K562 (cell line): ENCODE data around the gene C1orf87. TPM values are rescaled to one million over a fixed set of nuclear protein-coding genes. Genes with fewer than 3 reads are reported as not detected.

Experiments
- ATAC-seq: fragments of 200-7000 bp; cut with Tn5 transposase; 3 replicates; pipeline ENCODE4 v1.9.1; 2020; ENCODE audit warnings: moderate library complexity
- BruUV-seq: library from RNA; stranded (reverse); fragments of 400-500 nt; replicated peaks from 2 replicates; lab custom pipeline; 2021; lab: Mats Ljungman, UMichigan
- CTCF ChIA-PET: fragments of 300-600 bp; formaldehyde crosslinking; extraction: SDS; loops from one replicate; lab custom pipeline; 2021; ENCODE audit warnings: low intra/inter-chr PET ratio; lab: Yijun Ruan, JAX
- POLR2A ChIA-PET: fragments of 300-600, 350-650 bp; sonication (Branson Sonifier 250); formaldehyde crosslinking; extraction: SDS; loops from one replicate; lab custom pipeline; 2021; ENCODE audit warnings: antibody characterized with exemption, inconsistent platforms; lab: Yijun Ruan, JAX
- DNase-seq, 4 experiments: peaks; one replicate each; pipeline versions ENCODE4 v3.0.0 to v3.0.0-alpha.2; 2011 to 2018; ENCODE audit warnings: low spot score in 3 of 4, mixed read lengths in 3 of 4; ENCODE audit errors: extremely low read depth in 1 of 4
- FAIRE-seq: peaks from 2 replicates; lab custom pipeline; 2011; peaks lifted over from hg19 to GRCh38; lab: Jason Lieb, UNC
- H2AFZ ChIP-seq: 2 replicates; pipeline ENCODE4 v1.6.0; 2011; ENCODE audit warnings: low read depth, low read length, control low read depth, inconsistent platforms
- H3K27ac ChIP-seq: fragments of 200-600 bp; 3 replicates; pipeline ENCODE4 v1.8.0; 2011; ENCODE audit warnings: low read depth, mild to moderate bottlenecking, control low read depth, inconsistent platforms, low read length, moderate library complexity, mixed read lengths; ENCODE audit errors: extremely low read depth
- H3K27me3 ChIP-seq, 2 experiments: fragments of 300-600 bp in 1 of 2; 2 replicates in 1 of 2; 3 replicates in 1 of 2; pipeline versions ENCODE4 v1.6.0 to v1.8.0; 2011; ENCODE audit warnings: inconsistent platforms in 2 of 2, low read length in 2 of 2, mild to moderate bottlenecking in 1 of 2, mixed read lengths in 1 of 2, moderate library complexity in 1 of 2; ENCODE audit not compliant: control insufficient read depth in 2 of 2, insufficient read depth in 2 of 2
- H3K36me3 ChIP-seq: fragments of 300-600 bp; 3 replicates; pipeline ENCODE4 v1.8.0; 2011; ENCODE audit warnings: mild to moderate bottlenecking, low read length, inconsistent platforms; ENCODE audit not compliant: control insufficient read depth, insufficient read depth
- H3K4me1 ChIP-seq, 2 experiments: fragments of 200-600 bp in 1 of 2; replicated peaks in 1 of 2; 2 replicates in 1 of 2; 3 replicates in 1 of 2; pipeline versions ENCODE4 v1.5.1 to v1.8.0; 2011; ENCODE audit warnings: inconsistent platforms in 2 of 2, low read length in 2 of 2, mild to moderate bottlenecking in 1 of 2, mixed read lengths in 1 of 2, moderate library complexity in 1 of 2; ENCODE audit not compliant: control insufficient read depth in 2 of 2, insufficient read depth in 2 of 2
- H3K4me2 ChIP-seq: 2 replicates; pipeline ENCODE4 v1.6.1; 2011; ENCODE audit warnings: low read length, control low read depth, inconsistent platforms, mixed read lengths; ENCODE audit not compliant: insufficient read depth
- H3K4me3 ChIP-seq: fragments of 200-600 bp; sonication (generic), shearing (Covaris generic); 2 replicates; pipeline ENCODE4 v1.5.1; 2016; ENCODE audit warnings: control low read depth, inconsistent platforms
- H3K79me2 ChIP-seq: fragments of 200-600 bp; 3 replicates; pipeline ENCODE4 v1.8.0; 2011; ENCODE audit warnings: low read length, inconsistent platforms; ENCODE audit not compliant: control insufficient read depth, insufficient read depth
- H3K9ac ChIP-seq, 2 experiments: 2 replicates each; pipeline versions ENCODE4 v1.6.0 to v1.6.1; 2011; ENCODE audit warnings: low read depth in 2 of 2, low read length in 2 of 2, control low read depth in 1 of 2, inconsistent platforms in 1 of 2, mild to moderate bottlenecking in 1 of 2, mixed read lengths in 1 of 2; ENCODE audit not compliant: insufficient read depth in 1 of 2
- H3K9me1 ChIP-seq: one replicate; pipeline ENCODE4 v1.6.0; 2011; ENCODE audit warnings: inconsistent platforms, mild to moderate bottlenecking, low read length, moderate library complexity; ENCODE audit not compliant: control insufficient read depth, insufficient read depth
- H3K9me3 ChIP-seq: replicated peaks from 2 replicates; pipeline ENCODE4 v1.5.1; 2011; ENCODE audit warnings: low read depth, low read length, inconsistent platforms; ENCODE audit not compliant: control insufficient read depth, insufficient read depth
- H4K20me1 ChIP-seq: replicated peaks from 2 replicates; pipeline ENCODE4 v1.6.1; 2011; ENCODE audit warnings: low read length, inconsistent platforms, mixed read lengths; ENCODE audit not compliant: control insufficient read depth, insufficient read depth
- ADNP ChIP-seq: fragments of 200-800 bp; sonication (Bioruptor generic); IDR thresholded peaks from 2 replicates; pipeline ENCODE4 v1.6.1; 2016; ENCODE audit warnings: missing genetic modification characterization, missing compliant biosample characterization
- CTBP1 ChIP-seq: fragments of 450-650 bp; IDR thresholded peaks from 2 replicates; pipeline ENCODE4 v1.6.1; 2016; ENCODE audit warnings: borderline replicate concordance
- DEAF1 ChIP-seq: fragments of 450-650 bp; formaldehyde crosslinking; IDR thresholded peaks from 2 replicates; pipeline ENCODE4 v1.4.0; 2020; ENCODE audit warnings: mild to moderate bottlenecking, moderate library complexity
- ELF1 ChIP-seq: fragments of 200-800 bp; sonication (Bioruptor generic); IDR thresholded peaks from 2 replicates; pipeline ENCODE4 v1.6.1; 2016; ENCODE audit warnings: missing genetic modification characterization, missing compliant biosample characterization
- HDAC3 ChIP-seq: fragments of 450-650 bp; IDR thresholded peaks from 2 replicates; pipeline ENCODE4 v1.6.1; 2018; ENCODE audit warnings: borderline replicate concordance, mild to moderate bottlenecking, moderate library complexity; ENCODE audit not compliant: partially characterized antibody
- HMG20B ChIP-seq: fragments of 250-450 bp; sonication (Bioruptor Pico); IDR thresholded peaks from 2 replicates; pipeline ENCODE4 v1.5.0; 2021; ENCODE audit warnings: mild to moderate bottlenecking
- HNRNPLL ChIP-seq: fragments of 200-400 bp; formaldehyde crosslinking; IDR thresholded peaks from 2 replicates; pipeline ENCODE4 v1.6.1; 2017; ENCODE audit warnings: low read length, low read depth, mild to moderate bottlenecking; ENCODE audit not compliant: poor library complexity, severe bottlenecking
- NFRKB ChIP-seq: fragments of 450-650 bp; IDR thresholded peaks from 2 replicates; pipeline ENCODE4 v1.6.1; 2016; ENCODE audit warnings: low read depth
- POLR2AphosphoS5 ChIP-seq: IDR thresholded peaks from 2 replicates; pipeline ENCODE4 v1.6.1; 2011; ENCODE audit warnings: mild to moderate bottlenecking, low read depth, low read length, moderate library complexity; ENCODE audit not compliant: control insufficient read depth, insufficient read depth
- SMARCA4 ChIP-seq: fragments of 450-650 bp; IDR thresholded peaks from 2 replicates; pipeline ENCODE4 v1.6.1; 2016
- YBX1 ChIP-seq: fragments of 450-650 bp; IDR thresholded peaks from 2 replicates; pipeline ENCODE4 v1.7.1; 2016; ENCODE audit warnings: mild to moderate bottlenecking
- ZNF134 ChIP-seq: fragments of 250-450 bp; sonication (Bioruptor Pico); conservative IDR thresholded peaks from 2 replicates; pipeline ENCODE4 v1.4.0; 2020
- ZNF224 ChIP-seq: sonication (generic); formaldehyde crosslinking; IDR thresholded peaks from 2 replicates; pipeline ENCODE4 v1.8.0; 2022; ENCODE audit warnings: mild to moderate bottlenecking, missing genetic modification reagents
- ZNF253 ChIP-seq: fragments of 250-450 bp; sonication (Bioruptor Pico); conservative IDR thresholded peaks from 2 replicates; pipeline ENCODE4 v1.6.1; 2021; ENCODE audit warnings: mild to moderate bottlenecking
- ZNF699 ChIP-seq: fragments of 250-450 bp; sonication (Bioruptor Pico); IDR thresholded peaks from 2 replicates; pipeline ENCODE4 v1.8.0; 2021; ENCODE audit warnings: mild to moderate bottlenecking, moderate library complexity; ENCODE audit not compliant: insufficient replicate concordance
- WGBS: fragments of 100-300 bp; shearing (Covaris generic); methylation state at CpG from one replicate; pipeline ENCODE4 v1.1.6; 2016; ENCODE audit warnings: low coverage, mixed read lengths; ENCODE audit not compliant: insufficient coverage; ENCODE audit errors: missing lambda C conversion rate; 5-methylcytosine and 5-hydroxymethylcytosine counted together
- in situ Hi-C: fragments of 300-500 bp; cut with MboI; formaldehyde crosslinking; loops from 4 replicates; pipeline ENCODE4 v1.15.0; 2018; ENCODE audit warnings: inconsistent platforms, mixed read lengths
- intact Hi-C: fragments of 100-400 bp; cut with micrococcal nuclease; formaldehyde crosslinking; loops from 2 replicates; pipeline ENCODE4 v1.14.2; 2022
- polyA plus RNA-seq, 8 experiments: library from polyadenylated mRNA; depleted of rRNA in 4 of 8; stranded (reverse) in 5 of 8; unstranded in 3 of 8; fragments of >200 nt; fragmentation: Nextera tagmentation in 2 of 8; fragmentation: Illumina TruSeq in 1 of 8; extraction: Ambion mirVana in 2 of 8; extraction: Trizol in 1 of 8; gene quantifications; 2 replicates each; pipeline versions ENCODE4 v1.2.1 to v1.2.3, GENCODE V29; 2011 to 2014; ENCODE audit warnings: inconsistent platforms in 1 of 8, missing spikeins in 1 of 8
- total RNA-seq, 7 experiments: library from RNA; depleted of rRNA in 6 of 7; stranded (reverse); fragments of >200 nt in 6 of 7; fragmentation: Illumina TruSeq in 2 of 7; extraction: Trizol in 2 of 7; gene quantifications; 2 replicates each; pipeline versions ENCODE4 v1.2.1 to v1.2.3, GENCODE V29; 2011 to 2021; ENCODE audit warnings: low replicate concordance in 1 of 7
- TF ChIP-seq, protein P1 (sequence below): conservative IDR thresholded peaks from 2 replicates; pipeline ENCODE4 v1.6.1; 2011; ENCODE audit warnings: low read depth, mild to moderate bottlenecking, low read length; ENCODE audit not compliant: control insufficient read depth

Gene C1orf87
- total and polyA plus RNA-seq, 9 of the 15 experiments (the other 6 are each of a cell fraction or from before 2014, with no cell fraction given): not detected

- no peaks in the 10 kb centered on the region for H3K36me3 ChIP-seq
- no peaks in the 10 kb centered on the region for H3K9me3 ChIP-seq
- no peak overlapping the region for H3K27ac ChIP-seq
- no peak for FAIRE-seq
- intact Hi-C loops (no loop called here), in situ Hi-C loops (no loop called here)
- H3K27me3 ChIP-seq: no peaks in the 10 kb centered on the region
- H3K4me1 ChIP-seq: no peaks in the 10 kb centered on the region
- no peak for ATAC-seq
- no peak overlapping the region for H3K9ac ChIP-seq
- H3K4me2 ChIP-seq: no peak overlapping the region
- no peaks in the 10 kb centered on the region for H3K9me1 ChIP-seq
- no peak for DNase-seq
- 2% methylated on average over 4 of the region's 4 CpGs for WGBS
- CTCF ChIA-PET: no interaction called here
- H3K79me2 ChIP-seq: no peaks in the 10 kb centered on the region
- no peaks in the 10 kb centered on the region for H4K20me1 ChIP-seq
- TF ChIP-seq YBX1 (no peak), SMARCA4 (no peak), ZNF134 (no peak), ZNF224 (CRISPR knock-in tag) (no peak), ZNF699 (no peak), HMG20B (CRISPR knock-in tag) (no peak), ADNP (no peak)
- H3K4me3 ChIP-seq: no peak overlapping the region
- POLR2A ChIA-PET: no interaction called here
- BruUV-seq: no TSS peak
- H2AFZ ChIP-seq: no peak overlapping the region
These were observed 44.5 kb upstream of the C1orf87 start for GRCh38 chr1:60118085-60118484.

DNA sequence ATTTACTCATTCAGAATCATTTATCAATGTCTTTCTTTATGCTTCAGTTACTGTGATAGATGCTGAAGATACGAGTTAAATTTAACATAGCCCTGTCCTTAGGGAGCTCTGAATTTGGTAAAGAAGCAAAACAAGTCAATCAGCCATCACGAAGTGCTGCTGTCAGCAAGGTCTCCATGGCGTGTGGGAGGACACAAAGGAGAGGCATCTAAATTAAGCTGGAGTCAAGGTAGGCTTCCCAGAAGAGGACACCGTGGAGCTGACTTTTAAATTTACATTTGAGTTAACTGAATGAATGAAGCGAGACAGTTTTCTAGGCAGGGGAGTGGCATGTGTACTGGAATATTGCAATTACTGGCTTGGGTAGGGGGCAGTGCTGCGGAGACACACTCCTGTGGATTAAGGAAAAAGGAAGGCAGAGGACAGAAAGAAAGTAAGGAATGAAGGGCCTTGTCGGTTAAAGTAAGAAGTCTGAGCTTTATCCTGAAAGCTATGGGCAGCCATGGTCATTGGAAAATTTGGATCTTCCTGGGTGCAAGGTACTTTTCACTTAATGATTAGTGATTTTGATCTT is 41.3 kb upstream of the C1orf87 start:
- no peak for DNase-seq
- Histone ChIP-seq H3K9me3 (no peaks in the 10 kb centered on the region), H3K27me3 (no peaks in the 10 kb centered on the region), H3K27ac (no peak overlapping the region), H3K79me2 (no peaks in the 10 kb centered on the region), H3K4me1 (no peaks in the 10 kb centered on the region), H3K9ac (no peak overlapping the region), H4K20me1 (no peaks in the 10 kb centered on the region), H3K4me2 (no peak overlapping the region), H2AFZ (no peak overlapping the region), H3K4me3 (no peak overlapping the region), H3K36me3 (no peaks in the 10 kb centered on the region), H3K9me1 (no peaks in the 10 kb centered on the region)
- CTCF ChIA-PET: no interaction called here
- intact Hi-C loops: no loop called here
- POLR2A ChIA-PET: no interaction called here
- ATAC-seq: no peak
- 2% methylated on average over 7 of the region's 7 CpGs for WGBS
- in situ Hi-C loops: no loop called here
- BruUV-seq: no TSS peak
- FAIRE-seq: no peak
- TF ChIP-seq, protein P1, sequence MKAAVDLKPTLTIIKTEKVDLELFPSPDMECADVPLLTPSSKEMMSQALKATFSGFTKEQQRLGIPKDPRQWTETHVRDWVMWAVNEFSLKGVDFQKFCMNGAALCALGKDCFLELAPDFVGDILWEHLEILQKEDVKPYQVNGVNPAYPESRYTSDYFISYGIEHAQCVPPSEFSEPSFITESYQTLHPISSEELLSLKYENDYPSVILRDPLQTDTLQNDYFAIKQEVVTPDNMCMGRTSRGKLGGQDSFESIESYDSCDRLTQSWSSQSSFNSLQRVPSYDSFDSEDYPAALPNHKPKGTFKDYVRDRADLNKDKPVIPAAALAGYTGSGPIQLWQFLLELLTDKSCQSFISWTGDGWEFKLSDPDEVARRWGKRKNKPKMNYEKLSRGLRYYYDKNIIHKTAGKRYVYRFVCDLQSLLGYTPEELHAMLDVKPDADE: no peak
- TF ChIP-seq DEAF1 (no peak), HNRNPLL (no peak), NFRKB (no peak), CTBP1 (no peak), ELF1 (no peak), HDAC3 (no peak), POLR2AphosphoS5 (no peak), ZNF253 (no peak)
